HCEC 1CT (cell line): ENCODE measurements around the gene LRRK2.
"Not testable (repeated sequence)": the region's sequence is repeated elsewhere in the genome, so short reads cannot be mapped to it uniquely, and the experiment has no call there.

Source experiments
- DNase-seq: peaks from one replicate; pipeline ENCODE4 v3.0.0-alpha.2; 2017

The LRRK2 gene

DNA sequence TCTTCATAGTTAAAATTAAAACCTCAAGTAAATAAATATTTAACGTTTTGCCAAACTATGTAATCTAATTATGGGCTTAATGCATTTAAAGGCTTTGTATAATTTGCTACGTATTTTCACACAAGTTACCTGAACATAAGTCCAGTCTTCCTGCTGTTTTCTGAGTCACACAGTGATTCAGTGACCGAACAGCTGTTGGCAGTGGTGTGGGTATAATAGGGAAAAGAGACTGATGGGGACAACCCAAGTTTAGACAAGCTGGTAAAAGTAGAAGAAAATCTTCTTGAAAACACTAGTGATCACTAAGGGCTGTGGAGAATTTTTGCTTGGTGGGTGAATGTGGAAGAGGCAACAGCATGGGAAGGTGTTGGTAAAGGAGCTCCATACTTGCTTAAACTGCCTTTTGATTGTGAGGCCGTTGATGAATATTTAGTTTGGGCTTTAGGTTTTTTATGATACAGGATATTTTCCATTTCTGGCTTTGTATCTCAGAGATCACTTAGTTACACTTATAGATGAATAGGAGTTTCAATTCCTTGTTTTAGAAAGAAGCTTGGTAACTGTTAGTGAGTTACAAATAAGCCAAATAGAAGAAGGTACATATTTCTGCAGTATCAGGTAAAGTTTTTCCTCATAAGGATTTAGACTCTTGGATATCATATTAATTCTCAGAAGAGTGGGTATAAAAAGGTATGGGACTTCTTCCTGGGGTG is 23.9 kb downstream of the LRRK2 start:
- peak; percentile 15 for DNase-seq

DNA sequence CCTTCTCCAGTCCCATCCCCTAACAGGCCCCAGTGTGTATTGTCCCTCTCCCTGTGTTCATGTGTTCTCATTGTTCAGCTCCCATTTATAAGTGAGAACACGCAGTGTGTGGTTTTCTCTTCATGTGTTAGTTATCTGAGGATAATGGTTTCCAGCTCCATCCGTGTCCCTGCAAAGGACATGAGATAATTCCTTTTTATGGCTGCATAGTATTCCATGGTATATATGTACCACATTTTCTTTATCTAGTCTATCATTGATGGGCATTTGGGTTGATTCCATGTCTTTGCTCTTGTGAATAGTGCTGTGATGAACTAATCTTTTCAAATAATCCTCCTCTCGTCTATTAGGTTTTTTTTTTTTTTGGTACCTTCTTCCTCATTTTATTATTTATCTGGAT is 25.9 kb downstream of the LRRK2 start:
- not testable (repeated sequence) for DNase-seq

GRCh38 chr12:40253936-40254335 is 29.1 kb downstream of the LRRK2 start:
- peak; percentile 27 for DNase-seq

DNA sequence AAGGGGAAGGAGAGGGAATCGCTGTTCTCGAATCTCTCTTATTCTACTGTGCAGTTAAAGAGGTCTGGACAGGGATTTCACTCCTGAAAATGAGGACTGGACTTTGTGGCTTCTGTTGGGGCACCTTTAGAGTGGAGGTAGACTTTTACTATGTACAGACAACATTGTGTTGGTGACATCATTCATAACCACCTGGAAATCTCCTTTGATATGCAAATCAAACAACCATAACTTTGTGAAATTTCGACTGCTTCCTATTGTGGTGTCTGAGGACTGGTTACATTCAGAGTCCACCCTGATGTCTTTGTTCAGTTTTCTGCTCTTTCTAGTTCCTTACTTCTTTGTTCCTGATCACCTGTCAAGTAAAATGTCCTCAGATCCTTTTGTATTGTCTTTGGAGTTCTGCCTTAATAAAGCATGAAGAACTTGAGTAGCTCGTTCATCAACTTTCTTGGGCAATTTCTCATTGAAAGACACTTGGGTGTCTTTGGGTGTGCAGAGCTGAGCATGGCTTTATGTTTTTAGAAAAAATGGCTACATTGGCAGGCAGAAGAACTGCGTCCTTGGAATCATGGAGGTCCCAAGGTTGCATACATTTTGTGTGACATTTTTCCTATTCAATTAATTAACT is 29.8 kb downstream of the LRRK2 start:
- DNase-seq = no peak

DNA sequence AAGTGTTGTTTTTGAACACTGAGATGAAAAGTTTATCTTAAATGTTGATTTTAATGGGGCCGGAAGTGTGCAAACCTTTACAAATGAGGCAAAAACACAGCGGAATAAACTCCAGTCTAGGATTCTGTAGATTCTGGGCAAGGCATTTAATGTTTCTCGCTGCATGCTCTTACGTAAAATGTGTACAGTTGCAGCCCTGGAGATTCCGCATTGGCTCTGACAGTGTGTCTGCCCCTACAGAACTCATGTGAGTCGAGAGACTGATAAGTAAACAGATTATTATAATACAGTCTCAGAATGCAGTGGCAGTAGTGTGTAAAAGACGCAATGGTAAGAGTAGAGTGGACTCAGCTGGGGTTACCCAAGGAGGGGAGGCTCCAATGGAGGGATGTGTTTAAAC is 33.6 kb downstream of the LRRK2 start:
- DNase-seq = no peak

DNA sequence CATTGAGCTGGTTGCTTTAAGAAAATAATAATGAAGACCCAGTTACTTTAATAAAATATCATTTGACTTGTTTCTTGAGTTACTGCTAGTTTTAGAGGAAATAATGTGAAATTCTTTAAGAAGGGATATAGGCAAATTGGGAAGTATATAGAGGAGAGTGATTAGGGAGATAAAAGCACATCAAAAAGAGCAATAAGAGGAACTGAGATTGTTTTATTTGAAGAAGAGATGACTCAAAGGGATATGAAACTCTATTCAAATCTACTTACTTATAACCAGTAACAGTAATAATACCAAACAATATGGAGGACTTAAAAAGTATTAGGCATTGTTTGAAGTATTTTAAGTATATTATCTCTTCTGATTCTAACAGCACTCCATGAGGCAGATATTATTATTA is 37.1 kb downstream of the LRRK2 start:
- DNase-seq = no peak

DNA sequence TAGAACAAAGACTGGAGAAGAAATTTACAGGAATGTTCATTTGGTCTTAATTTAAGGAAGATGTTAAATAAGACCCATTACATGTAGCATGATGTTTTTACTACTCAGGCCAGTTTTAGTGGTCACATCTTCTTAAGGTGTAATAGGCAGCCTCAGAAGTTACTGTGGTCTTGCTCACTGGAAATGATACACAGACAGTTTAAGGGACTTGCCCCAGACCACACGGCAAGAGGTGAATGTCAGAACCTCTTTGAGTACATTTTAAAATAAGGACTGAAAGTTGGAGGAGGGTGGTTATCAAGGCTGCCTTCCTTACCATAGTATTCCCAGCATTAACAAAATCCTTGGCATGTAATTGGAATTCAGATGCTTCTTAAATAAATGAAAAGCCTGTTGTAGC is 37.9 kb downstream of the LRRK2 start:
- no peak for DNase-seq

DNA sequence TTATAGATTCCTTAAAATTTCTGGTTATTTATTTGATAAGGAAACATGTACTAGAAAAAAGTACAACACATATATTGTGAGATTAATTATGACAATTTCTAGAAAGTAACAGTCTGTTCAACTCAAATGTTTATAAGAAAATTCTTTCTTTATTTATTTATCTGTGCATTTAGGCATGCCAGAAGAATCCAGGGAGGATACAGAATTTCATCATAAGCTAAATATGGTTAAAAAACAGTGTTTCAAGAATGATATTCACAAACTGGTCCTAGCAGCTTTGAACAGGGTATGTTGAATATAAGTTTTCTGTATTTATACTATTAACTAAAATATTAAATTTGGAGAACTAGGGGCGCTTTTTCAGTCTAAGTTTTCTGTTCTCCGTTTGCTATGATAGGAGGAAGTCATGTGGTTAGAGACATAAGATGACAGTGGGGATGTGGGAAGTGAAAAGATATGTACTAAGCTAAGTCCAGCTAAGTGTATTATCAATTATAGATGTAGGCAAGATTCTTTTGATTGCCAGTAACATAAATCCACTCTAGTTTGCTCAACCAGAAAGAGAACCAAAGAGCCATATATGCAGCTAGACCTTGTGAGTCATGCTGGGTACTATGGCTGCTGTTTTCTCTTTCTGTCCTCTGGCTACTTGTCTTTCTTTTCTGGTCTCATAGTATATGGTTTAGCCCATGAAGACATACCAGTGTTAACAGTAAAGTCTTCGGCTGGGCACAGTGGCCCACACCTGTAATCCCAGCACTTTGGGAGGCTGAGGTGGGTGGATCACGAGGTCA is 39.0 kb downstream of the LRRK2 start:
- DNase-seq = peak; percentile 49

- no peak for DNase-seq
These were observed 47.3 kb downstream of the LRRK2 start for GRCh38 chr12:40271981-40272664.

GRCh38 chr12:40281791-40282364 is 57.1 kb downstream of the LRRK2 start:
- DNase-seq = no peak

DNA sequence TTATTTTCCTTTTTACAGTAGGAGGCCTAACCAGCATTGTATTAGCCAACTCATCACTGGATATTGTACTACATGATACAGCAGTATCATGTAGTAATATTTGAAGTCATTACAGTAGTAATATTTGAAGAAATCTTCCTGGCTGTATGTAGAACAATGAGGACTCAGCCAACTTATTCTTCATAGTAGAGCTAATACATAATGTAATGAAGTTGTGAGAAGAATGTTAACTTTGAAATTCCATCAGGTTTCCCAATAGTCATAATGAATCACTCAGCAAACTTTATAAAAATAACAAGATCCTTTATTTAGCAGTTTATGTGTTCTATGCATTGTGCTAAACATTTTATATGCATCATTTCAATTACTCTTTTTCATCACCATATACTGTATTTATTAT is 61.8 kb downstream of the LRRK2 start:
- DNase-seq = peak; percentile 34

- DNase-seq = no peak
These were observed 62.7 kb downstream of the LRRK2 start for GRCh38 chr12:40287369-40287975.

GRCh38 chr12:40292788-40293429 is 68.1 kb downstream of the LRRK2 start:
- DNase-seq = no peak

DNA sequence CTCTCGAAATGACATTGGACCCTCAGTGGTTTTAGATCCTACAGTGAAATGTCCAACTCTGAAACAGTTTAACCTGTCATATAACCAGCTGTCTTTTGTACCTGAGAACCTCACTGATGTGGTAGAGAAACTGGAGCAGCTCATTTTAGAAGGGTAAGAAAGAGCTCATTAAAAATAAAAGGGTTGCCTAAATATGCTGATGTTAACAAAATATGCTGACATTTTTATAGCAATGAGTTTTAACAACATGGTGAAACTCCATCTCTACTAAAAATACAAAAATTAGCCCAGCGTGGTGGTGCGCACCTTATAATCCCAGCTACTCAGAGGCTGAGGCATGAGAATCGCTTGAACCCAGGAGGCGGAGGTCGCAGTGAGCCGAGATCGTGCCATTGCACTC is 73.5 kb downstream of the LRRK2 start:
- DNase-seq = no peak

- peak; percentile 55 for DNase-seq
These were observed 75.7 kb downstream of the LRRK2 start for GRCh38 chr12:40300490-40300889.

GRCh38 chr12:40309001-40309400 is 84.2 kb downstream of the LRRK2 start:
- no peak for DNase-seq

- DNase-seq = no peak
These were observed 85.4 kb downstream of the LRRK2 start for GRCh38 chr12:40310211-40310610.

DNA sequence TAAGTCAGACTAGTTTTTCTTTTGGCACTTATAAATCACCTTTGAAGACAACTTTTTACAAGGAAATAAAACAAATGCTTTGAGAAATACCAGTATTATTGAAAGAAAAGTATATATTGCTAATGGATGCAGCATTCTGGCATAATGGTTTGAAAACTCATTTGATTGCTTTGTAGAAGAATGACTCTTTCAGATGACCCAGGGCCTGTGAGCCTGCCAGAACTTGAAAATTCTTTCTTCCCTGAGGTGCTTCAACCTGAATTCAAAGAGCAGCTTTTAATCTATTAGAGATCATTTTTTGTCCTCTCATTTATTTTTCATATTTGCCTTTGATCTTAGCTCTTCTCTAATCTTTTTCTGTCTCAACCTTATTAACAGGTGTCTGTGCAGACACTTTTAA is 87.4 kb downstream of the LRRK2 start:
- no peak for DNase-seq

DNA sequence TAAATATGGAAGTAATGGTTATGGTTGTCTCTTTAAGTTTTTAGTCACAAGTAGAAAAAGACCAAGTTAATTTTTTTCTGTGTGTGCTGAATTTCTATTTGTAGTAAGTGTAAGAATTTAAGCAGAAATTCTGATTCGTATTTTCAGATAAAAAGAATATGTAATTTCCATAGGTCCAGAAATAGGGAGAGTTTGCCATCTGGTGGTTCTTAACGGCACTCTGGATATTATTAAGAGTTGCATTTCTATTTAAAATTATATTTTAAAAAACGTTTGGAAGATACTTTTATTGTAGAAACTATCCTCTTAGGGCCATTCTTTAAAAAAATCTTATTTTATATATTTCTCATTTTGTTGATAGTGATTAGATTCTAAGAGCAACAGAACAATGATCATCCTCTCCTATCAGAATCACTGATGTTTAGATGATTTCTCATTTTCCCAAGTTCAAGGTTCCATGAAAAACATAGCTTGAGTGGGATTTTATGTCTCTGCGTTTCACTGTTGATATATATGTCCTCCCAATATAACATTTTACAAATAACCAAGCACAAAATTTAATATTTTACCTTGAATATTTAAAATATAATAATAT is 88.3 kb downstream of the LRRK2 start:
- peak; percentile 24 for DNase-seq

GRCh38 chr12:40313928-40314327 is 89.1 kb downstream of the LRRK2 start:
- DNase-seq = no peak

- DNase-seq = no peak
These were observed 90.1 kb downstream of the LRRK2 start for GRCh38 chr12:40314927-40315326.

DNA sequence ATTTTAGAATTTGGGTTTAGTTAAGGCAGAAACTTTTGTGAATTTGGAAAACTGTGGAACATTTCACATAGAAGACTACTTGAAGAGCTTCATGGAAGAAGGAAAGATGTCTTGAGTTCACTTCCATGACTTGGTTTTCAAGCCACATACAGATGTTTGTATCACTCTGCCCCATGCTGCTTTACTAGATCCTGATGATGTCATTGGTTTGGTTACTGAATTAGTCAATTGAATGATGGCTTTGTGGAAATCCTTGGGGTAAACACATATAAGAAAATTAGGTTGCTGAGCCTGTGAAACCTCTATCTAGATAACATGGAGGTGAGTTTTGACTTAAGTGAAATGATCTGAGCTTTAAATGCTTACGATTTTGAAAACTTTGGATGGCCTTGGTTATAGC is 90.6 kb downstream of the LRRK2 start:
- DNase-seq = no peak
